Medulla oblongata (tissue), 1 donor: Measurements from ENCODE around the gene CXXC5.

Source experiments
- DNase-seq: peaks from one replicate; pipeline ENCODE4 v3.0.0-alpha.2; 2015; ENCODE audit errors: extremely low spot score

CXXC5 gene

GRCh38 chr5:139638090-139638735, 9.9 kb upstream of the CXXC5 start:
- DNase-seq = peak; percentile 94

GRCh38 chr5:139638736-139639618, 9.2 kb upstream of the CXXC5 start:
- no peak for DNase-seq

DNA sequence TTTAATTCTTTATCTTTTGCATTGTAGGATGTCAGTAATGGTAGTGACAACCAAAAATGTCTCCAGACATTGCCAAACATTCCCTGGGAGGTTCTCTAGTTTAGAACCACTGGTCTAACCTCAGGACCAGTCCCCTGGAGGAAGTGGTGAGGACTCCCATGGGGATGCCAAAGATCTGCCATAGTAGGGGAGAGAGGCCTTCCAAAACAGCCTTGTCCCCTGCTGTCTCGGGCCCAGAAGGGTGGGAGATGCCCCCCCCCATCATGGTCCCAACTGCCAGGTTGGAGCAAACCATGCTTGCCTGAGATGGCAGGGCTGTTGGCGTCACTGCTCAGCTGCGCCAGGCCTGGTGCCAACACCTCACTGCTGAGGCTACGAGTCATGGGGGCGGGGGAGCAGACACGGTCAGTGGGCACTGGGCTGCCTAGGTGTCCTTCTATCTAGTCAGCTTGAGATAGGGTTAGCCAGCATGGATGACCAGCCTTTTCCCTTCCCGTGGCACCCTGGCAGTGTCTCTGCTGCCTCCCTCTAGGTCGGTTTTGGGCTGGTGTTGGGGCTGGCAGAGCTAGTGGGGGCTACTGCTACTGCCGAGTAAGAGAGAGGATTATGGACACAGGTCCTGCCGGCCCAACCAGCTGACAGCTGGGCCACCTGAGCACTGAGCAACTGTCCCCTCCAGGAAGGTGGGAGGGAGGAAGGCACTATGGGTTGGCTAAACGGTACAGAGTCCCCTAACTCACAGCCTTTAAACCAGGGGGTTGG, 8.3 kb upstream of the CXXC5 start:
- peak; percentile 66 for DNase-seq

DNA sequence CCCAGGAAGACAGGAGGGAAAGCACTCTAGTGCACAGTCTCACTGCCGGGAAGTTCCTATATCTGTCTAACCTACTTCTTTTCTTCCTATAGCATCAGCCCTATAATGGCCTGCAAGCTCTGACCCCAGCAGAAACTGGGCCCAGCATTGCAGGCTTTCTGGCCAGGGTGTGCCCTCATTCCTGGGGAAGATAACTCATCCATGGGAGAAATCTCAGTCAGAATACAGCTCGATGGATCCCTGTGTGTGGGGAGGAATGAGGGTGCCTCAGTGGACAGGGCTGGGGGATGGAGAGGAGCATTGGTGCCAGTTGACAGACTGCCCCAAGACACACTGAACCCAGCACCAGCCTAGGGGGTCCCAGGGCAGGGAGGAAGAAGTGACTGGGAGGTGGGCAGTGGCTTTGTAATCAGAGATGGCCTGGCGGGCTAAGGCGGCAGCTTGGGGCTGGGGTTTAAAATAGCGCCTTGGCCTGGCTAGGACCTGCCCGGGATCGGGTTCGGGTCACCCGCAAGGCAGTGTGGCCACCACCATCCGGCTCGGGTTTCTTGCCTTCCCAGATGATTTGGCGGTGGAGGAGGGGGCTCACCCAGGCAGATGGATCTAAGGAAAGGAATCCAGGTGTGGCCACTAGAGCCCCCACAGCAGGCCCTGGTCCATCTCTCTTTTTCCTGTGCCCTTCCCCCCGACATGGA, 7.6 kb upstream of the CXXC5 start:
- no peak for DNase-seq

- no peak for DNase-seq
These were observed 6.8 kb upstream of the CXXC5 start for GRCh38 chr5:139641116-139642080.

DNA sequence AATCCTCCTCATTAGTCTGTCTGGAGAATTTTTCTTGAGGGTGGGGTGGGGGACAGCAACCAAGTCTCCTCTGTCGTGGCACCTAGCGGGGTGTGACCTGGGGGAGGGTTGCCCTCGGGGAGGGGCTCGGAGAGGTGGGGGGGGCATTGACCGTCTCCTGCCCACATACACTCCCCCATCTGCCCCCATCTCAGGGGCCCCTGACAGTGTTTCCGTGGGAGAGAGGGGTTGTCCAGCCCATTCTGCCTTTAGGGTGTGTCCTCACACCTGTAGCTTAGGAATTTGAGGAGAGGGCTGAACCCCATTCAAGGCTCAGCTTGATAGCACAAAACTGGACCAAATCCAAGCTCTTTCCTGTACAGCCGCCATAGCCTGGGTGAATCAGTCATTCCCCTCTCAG, 5.9 kb upstream of the CXXC5 start:
- no peak for DNase-seq

- no peak for DNase-seq
These were observed 5.0 kb upstream of the CXXC5 start for GRCh38 chr5:139642891-139643871.

DNA sequence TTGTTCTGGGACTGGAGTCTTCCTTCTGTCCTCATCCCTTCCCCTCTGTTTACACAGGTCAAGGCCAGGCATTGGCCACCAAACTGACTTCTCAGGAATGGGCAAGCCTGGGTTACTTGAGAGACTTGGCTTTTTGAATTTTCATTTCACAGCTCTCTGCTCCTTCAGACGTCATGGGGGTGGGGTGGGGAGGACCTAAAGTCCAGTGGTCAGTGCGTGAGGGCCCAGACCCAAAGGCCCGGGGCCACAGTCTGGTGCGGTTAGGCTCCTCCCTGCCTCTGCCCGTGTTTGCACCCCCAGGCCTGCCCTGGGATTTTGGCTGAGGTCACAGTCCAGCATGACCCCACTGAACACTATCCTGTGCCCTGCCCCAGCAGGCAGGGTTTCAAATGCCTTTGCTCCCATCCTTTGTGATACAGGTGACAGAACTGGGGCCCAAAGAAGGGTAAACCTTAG, 4.1 kb upstream of the CXXC5 start:
- DNase-seq = no peak

DNA sequence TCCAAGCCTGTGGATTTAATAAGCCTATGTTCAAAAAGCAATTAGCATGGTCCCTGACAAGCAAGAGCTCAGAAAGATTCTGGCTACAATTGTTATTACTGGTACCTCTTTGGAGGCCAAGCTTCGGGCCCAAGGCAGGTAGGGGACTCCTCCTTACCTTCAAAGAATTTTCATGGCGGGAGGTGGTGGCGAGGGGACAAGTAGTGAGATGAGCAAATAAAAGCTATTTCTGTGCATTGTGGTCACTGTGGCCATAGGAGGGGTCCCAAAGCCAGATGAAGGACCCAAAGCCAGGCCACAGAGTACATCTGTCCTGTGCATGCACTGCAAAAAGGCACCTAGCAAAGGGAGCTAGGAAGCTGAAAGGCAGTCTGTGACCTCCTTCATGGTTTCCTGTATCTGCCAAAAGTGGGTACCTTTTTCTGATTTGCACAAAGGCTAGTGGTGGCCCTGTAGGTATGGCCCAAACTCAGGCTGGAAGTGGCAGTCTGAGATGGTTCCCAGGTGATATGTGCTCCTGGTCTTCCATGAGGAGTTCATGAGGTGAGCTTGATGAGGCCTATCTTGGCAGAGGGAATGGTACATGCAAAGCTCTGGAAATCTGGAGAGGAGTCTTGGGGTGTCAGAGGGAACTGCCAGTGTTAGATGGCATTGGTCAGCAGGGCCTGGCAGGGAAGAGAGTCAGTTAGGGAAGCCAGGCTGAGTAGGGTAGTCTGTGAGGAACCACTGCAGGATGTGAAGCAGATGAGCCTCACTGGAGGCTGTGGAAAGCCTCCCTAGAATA, 3.3 kb upstream of the CXXC5 start:
- no peak for DNase-seq

DNA sequence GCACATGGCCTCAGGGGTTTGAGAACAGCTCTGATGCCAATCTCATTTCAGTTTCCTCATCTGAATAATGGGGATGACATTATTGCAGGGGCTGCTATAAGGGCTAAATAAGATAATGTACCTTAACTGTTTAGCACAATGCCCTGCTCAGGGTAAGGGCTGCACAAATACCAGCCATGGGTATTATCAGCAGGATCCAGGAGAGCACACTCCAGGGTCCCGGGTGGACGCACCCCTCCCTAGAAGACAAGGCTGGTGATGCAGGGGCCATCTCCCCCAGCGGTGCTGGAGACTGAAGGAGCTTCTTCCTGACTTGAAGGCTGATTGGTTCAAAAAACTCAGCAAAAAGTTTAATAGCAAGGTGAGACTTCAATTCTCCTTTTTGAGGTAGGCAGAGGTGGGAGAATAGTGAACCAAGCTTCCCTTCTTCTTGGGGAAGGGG, 2.7 kb upstream of the CXXC5 start:
- no peak for DNase-seq

DNA sequence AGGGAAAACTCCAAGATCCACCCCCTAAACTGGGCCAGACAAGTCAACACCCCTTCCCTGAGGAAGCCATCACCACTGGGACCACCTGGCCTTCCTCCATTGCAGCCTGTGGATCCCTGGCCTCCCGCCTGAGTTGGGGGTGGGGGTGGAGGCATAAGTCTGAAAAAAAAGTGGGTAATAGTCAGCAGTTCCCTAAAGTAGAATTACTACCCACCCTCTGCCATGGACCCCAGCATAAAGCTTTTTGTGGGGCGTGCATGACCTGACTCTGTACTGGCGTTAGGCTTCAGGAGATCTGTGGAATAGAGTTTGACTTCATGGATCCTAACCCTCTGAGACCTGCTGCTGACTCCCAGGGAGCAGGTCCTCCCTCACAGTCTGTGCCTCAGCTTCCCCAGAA, 2.0 kb upstream of the CXXC5 start:
- DNase-seq = no peak

GRCh38 chr5:139646912-139647505, 1.1 kb upstream of the CXXC5 start:
- DNase-seq = peak; percentile 41

DNA sequence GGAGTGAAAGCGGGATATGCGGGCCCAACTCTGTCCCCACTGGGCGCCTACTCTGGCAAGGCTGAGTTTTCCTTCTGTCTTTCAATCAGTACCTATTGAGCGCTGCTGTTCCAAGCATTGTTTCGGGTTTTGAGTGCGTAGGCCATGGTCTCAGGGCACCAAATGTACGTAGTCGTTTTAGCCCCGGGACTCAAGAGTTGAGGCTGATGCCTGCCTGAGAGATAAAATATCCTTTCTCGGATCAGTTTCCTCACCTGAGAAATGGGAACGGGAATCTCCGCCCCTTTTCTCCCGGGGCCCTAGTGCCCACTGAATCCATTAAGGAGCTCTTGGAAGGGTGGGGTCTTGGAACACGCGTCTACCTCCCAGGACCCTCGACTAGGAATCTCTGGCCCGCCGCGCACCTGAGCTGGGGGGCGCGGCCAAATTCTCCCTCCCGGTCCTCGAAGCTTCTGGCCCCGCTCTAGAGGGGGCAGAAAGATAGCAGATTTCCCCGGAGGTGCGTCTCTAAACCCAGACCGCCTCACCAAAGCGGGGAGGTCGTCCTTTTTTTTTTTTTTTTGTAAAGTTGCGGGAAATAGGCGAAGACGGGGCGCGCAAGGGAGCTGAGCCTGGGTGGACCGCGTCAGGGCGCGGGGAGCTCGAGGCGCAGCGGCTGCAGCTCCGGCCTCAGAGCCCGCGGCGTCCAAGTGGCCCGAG, 494 bp upstream of the CXXC5 start:
- DNase-seq = peak; percentile 30

GRCh38 chr5:139649082-139649991, 1.2 kb downstream of the CXXC5 start:
- DNase-seq = peak; percentile 52

DNA sequence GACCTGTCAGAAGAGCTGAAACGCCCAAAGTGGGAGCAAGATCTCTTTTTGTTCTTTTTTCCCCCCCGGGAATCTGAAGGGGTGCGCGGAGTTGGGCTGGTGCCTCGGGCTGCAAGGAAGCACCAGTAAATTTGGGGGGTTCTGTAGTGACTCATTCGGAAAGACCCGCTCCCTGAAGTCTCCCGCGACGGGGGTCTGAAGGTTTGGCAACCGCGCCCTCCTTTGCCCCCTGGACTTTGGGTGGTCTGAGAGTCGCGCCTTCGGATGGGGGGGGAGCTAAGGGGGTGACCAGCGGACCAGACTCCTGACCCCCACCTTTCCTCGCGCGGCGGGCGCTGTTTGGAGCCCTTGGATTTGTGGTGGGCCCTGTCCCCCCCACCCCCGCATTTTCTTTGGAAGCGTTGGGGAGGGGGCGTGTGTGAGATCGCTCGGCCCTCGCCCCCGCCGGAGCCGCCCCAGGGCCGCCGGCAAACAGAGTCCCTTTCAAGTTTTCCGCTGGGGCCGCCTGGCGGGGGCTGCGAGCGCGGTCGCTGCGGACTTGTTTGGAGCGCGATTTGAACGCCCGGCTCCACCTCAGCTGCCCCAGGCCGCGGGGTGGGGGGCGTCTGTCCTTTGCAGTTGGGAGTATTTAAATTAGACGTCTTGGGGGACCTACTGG, 2.0 kb downstream of the CXXC5 start:
- DNase-seq = no peak

DNA sequence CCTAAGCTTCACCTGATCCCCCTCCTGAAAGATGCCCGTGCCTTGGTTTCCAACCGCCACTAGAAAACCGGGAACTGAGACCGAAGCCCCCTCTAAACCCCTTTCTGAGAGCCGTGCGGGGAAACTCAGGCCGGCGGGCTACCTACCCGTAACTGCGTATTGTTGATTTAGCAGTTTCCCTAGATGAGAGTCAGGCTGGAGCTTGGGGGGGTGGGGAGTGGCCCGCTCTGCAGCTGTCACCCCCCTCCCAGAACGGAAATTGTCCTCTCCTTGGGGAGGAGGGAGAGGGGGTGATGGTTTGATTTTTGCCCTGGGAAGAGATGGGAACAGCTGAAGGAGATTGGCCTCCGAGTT, 2.5 kb downstream of the CXXC5 start:
- DNase-seq = peak; percentile 74
